RCC 7860 (cell line): ENCODE measurements around the gene FAM24A.

Experiments
- DNase-seq: peaks from one replicate; pipeline ENCODE4 v3.0.0-alpha.2; 2015; ENCODE audit warnings: low spot score
- FAIRE-seq: peaks from 2 replicates; lab custom pipeline; 2012; peaks lifted over from hg19 to GRCh38; lab: Jason Lieb, UNC

Gene FAM24A

GRCh38 chr10:122930140-122930539, 19.7 kb downstream of the FAM24A start:
- no peak for FAIRE-seq
- no peak for DNase-seq

DNA sequence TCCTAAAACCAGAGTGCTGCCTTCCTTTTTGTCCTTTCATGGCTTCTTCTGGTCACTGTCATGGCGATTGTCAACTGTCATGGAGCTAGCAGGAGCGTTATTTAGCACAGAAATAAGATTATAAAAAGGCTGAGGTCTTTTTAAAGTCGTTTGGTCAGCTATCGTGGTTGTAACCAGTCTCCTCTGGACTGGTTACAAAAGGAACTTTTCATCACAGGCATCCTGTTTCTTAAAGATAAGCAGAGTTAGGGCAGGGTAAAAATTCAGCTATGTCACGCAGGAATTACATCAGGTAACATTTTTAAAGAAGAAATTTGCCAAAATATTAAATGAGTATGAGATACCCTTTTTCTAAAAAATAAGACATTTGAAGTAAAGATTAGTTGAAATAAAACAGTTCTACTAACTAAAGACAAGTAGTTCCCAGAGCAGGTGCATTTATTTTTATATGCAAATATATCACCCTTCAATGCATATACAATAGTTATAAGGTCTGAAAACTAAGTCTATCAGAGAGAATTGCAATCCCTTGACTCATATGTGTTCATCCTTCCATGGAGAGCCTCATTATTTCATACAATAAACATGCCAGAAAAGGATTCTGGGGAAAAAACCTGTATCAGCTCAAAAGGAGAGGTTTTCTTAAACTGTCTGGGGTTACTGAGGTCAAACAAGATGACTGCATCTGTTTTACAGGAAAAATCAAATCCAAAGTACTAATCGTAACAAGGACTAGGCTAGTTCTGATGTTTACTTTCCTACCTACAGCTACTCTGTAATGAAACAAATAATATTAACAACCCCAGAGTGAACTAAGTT, 20.9 kb downstream of the FAM24A start:
- DNase-seq (no peak), FAIRE-seq (no peak)

GRCh38 chr10:122939133-122939855, 28.9 kb downstream of the FAM24A start:
- FAIRE-seq (peak; percentile 21), DNase-seq (no peak)

DNA sequence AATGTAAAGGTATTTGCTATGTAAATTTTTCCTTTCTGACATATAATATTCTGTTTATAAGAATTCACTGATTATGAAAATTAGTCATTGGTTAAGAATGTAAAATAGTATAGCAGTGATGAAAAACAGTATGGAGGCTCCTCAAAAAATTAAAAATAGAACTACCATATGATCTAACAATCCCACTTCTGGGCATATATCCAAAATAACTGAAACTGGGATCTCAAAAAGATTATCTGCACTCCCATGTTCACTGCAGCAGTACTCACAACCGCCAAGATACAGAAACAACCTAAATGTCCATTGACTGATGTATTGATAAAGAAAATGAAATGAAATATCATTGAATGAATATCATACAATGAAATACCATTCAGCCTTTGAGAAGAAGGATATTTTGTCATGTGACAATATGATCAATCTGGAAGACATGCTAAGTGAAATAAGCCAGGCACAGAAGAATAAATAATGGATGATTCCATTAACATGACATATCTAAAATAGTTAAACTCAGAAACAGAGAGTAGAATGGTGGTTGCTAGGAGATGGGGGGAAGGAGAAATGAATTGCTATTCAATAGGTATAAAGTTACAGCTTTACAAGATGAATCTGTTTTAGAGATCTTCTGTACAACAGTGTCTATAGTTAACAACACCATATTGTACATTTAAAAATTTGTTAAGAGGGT, 29.6 kb downstream of the FAM24A start:
- no peak for DNase-seq
- no peak for FAIRE-seq

DNA sequence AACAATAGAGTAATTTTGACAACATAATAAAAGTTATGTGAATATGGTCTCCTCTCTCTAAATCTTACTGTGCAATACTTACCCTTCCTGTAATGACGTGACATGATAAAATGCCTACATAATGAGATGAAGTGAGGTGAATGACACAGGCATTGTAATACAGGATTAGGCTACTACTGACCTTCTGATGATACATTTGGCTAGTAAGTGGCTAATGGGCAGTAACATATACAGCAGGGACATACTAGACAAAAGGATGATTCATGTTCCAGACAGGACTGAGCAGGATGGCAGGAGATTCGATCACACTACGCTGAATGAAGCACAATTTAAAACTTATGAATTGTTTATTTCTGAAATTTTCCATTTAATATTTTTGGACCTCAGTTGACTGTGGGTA, 38.9 kb downstream of the FAM24A start:
- DNase-seq = no peak
- FAIRE-seq = no peak

GRCh38 chr10:122953902-122954730, 43.7 kb downstream of the FAM24A start, which contains the start of gene C10orf88:
TSS of gene C10orf88 (minus strand) at chr10:122954227. CDS start at chr10:122954178, 49 bp downstream.
- FAIRE-seq = peak; percentile 44
- peak; percentile 96 for DNase-seq

DNA sequence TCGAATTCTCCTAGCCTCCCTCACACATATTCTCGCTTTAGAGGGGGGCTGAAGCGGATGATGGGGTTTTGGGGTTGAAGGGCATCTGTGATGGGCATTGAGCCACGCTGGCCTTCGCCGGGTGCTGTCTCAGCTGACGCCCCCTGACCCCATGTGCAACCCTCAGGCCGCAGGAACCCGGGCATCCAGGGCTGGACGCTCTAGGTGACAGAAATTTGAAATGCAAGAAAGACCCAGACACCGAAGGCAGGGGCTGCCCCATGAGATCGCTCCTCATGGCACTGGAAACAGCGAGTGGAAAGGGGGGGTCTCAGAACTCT, 44.3 kb downstream of the FAM24A start:
- no peak for DNase-seq
- FAIRE-seq = no peak

DNA sequence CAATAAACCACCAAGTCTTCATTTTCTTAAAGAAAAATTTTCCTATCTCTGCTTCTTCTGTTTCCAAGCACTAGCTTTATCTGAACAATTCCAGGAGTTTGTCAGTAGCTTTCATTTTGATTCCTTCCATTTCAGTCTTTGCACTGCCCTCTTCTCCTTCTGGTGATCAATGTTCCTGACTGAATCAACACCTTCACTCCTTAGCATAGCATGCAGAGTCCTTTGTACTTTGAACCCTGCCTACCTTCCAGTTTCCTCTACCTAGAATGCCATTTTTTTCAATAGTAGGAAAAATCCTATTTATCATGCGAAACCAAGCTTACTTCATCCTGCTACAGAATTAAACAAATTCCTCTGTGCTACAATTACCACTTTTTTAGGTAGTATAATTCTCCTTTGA, 45.5 kb downstream of the FAM24A start:
- no peak for DNase-seq
- FAIRE-seq = no peak

DNA sequence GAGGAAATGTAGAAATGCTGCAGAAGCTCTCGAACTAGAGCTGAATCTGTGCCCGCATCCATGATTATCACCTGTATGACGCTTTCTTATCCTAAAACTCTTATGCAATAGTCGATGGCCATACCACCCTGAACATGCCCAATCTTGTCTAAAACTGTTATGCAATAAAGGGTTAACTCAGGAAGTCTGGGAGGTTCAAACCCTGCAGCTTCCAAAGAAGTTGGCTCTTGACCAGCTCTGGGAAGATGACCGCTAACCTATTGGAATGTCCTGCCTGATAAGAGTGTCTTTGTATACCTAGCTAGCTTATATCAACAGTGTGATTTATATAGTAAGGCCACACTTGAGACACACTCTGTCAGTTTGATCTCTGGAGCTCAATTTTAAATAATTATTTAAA, 47.1 kb downstream of the FAM24A start:
- DNase-seq (peak; percentile 11), FAIRE-seq (no peak)

- FAIRE-seq (no peak), DNase-seq (no peak)
These were observed 52.0 kb downstream of the FAM24A start for GRCh38 chr10:122962405-122962804.
